ENCODE data around the gene ADAMTSL3. TPM values are rescaled to one million over a fixed set of nuclear protein-coding genes. Genes with fewer than 3 reads are reported as not detected.

Gene ADAMTSL3
- total RNA-seq, 2 donors from 2014 or later: not detected

GRCh38 chr15:83816124-83816883 lies 162.4 kb downstream of the ADAMTSL3 start:
- DNase-seq (ENCODE audit: low spot score in 2 of 2) (no peak), ATAC-seq (no peak)
- Mint-ChIP-seq H3K27ac (no peak overlapping the region), H3K9me3 (no peaks in the 10 kb centered on the region), H3K36me3 (no peaks in the 10 kb centered on the region)

GRCh38 chr15:83818591-83818990 lies 164.7 kb downstream of the ADAMTSL3 start:
- Mint-ChIP-seq H3K36me3 (peaks cover 4 to 5% of the 10 kb centered on the region in 2 donors), H3K9me3 (peaks cover 4% of the 10 kb centered on the region in 2 donors), H3K27ac (peak overlapping the region in 1 of 2 donors; percentile 78)
- DNase-seq (ENCODE audit: low spot score in 2 of 2) (no peak), ATAC-seq (no peak)

- DNase-seq (ENCODE audit: low spot score in 2 of 2) (no peak), ATAC-seq (no peak)
- H3K27ac Mint-ChIP-seq: no peak overlapping the region
- no peaks in the 10 kb centered on the region for H3K36me3 Mint-ChIP-seq
- H3K9me3 Mint-ChIP-seq: peaks cover 0 to 5% of the 10 kb centered on the region in 2 donors
These were observed 176.5 kb downstream of the ADAMTSL3 start for GRCh38 chr15:83830381-83830780.

- no peaks in the 10 kb centered on the region for H3K36me3 Mint-ChIP-seq
- H3K9me3 Mint-ChIP-seq: peaks cover 0 to 5% of the 10 kb centered on the region in 2 donors
- no peak overlapping the region for H3K27ac Mint-ChIP-seq
- DNase-seq (ENCODE audit: low spot score in 2 of 2) (no peak), ATAC-seq (no peak)
These were observed 179.6 kb downstream of the ADAMTSL3 start for GRCh38 chr15:83833569-83833968.

- Mint-ChIP-seq H3K9me3 (peaks cover 0 to 5% of the 10 kb centered on the region in 2 donors), H3K27ac (no peak overlapping the region), H3K36me3 (no peaks in the 10 kb centered on the region)
- DNase-seq (ENCODE audit: low spot score in 2 of 2) (no peak), ATAC-seq (no peak)
These were observed 181.6 kb downstream of the ADAMTSL3 start for GRCh38 chr15:83835479-83835878.

- Mint-ChIP-seq H3K36me3 (no peaks in the 10 kb centered on the region), H3K9me3 (peaks cover 0 to 5% of the 10 kb centered on the region in 2 donors), H3K27ac (no peak overlapping the region)
- ATAC-seq: no peak
- DNase-seq (ENCODE audit: low spot score in 2 of 2): no peak
These were observed 184.1 kb downstream of the ADAMTSL3 start for GRCh38 chr15:83837945-83838571.

- no peaks in the 10 kb centered on the region for H3K36me3 Mint-ChIP-seq
- H3K27ac Mint-ChIP-seq: no peak overlapping the region
- no peak for DNase-seq (ENCODE audit: low spot score in 2 of 2)
- ATAC-seq: no peak
- peaks cover 0 to 5% of the 10 kb centered on the region in 2 donors for H3K9me3 Mint-ChIP-seq
These were observed 184.8 kb downstream of the ADAMTSL3 start for GRCh38 chr15:83838763-83839162.

- no peak for DNase-seq (ENCODE audit: low spot score in 2 of 2)
- no peak overlapping the region for H3K27ac Mint-ChIP-seq
- ATAC-seq: no peak
- no peaks in the 10 kb centered on the region for H3K36me3 Mint-ChIP-seq
- peaks cover 0 to 5% of the 10 kb centered on the region in 2 donors for H3K9me3 Mint-ChIP-seq
These were observed 188.4 kb downstream of the ADAMTSL3 start for GRCh38 chr15:83842281-83842680.

- no peak for ATAC-seq
- DNase-seq (ENCODE audit: low spot score in 2 of 2): no peak
- H3K36me3 Mint-ChIP-seq: no peaks in the 10 kb centered on the region
These were observed 189.5 kb downstream of the ADAMTSL3 start for GRCh38 chr15:83843471-83843871.

GRCh38 chr15:83844742-83845141 lies 190.8 kb downstream of the ADAMTSL3 start:
- no peak for ATAC-seq
- H3K9me3 Mint-ChIP-seq: peaks cover 0 to 5% of the 10 kb centered on the region in 2 donors
- no peak overlapping the region for H3K27ac Mint-ChIP-seq
- no peaks in the 10 kb centered on the region for H3K36me3 Mint-ChIP-seq
- DNase-seq (ENCODE audit: low spot score in 2 of 2): no peak

More at GRCh38 chr15:83843471-83843871, 189.5 kb downstream of the ADAMTSL3 start:
- Mint-ChIP-seq H3K9me3 (peaks cover 0 to 5% of the 10 kb centered on the region in 2 donors), H3K27ac (no peak overlapping the region)

GRCh38 chr15:83845230-83845629 lies 191.3 kb downstream of the ADAMTSL3 start:
- H3K9me3 Mint-ChIP-seq: peaks cover 0 to 3% of the 10 kb centered on the region in 2 donors
- no peaks in the 10 kb centered on the region for H3K36me3 Mint-ChIP-seq
- ATAC-seq: no peak
- no peak overlapping the region for H3K27ac Mint-ChIP-seq
- DNase-seq (ENCODE audit: low spot score in 2 of 2): no peak

GRCh38 chr15:83846847-83847246 lies 192.9 kb downstream of the ADAMTSL3 start:
- ATAC-seq: no peak
- no peak overlapping the region for H3K27ac Mint-ChIP-seq
- no peak for DNase-seq (ENCODE audit: low spot score in 2 of 2)
- H3K36me3 Mint-ChIP-seq: no peaks in the 10 kb centered on the region
- no peaks in the 10 kb centered on the region for H3K9me3 Mint-ChIP-seq

GRCh38 chr15:83848315-83849050 lies 194.6 kb downstream of the ADAMTSL3 start:
- H3K27ac Mint-ChIP-seq: no peak overlapping the region
- H3K9me3 Mint-ChIP-seq: no peaks in the 10 kb centered on the region
- no peaks in the 10 kb centered on the region for H3K36me3 Mint-ChIP-seq
- no peak for ATAC-seq
- no peak for DNase-seq (ENCODE audit: low spot score in 2 of 2)

GRCh38 chr15:83850015-83850414 lies 196.1 kb downstream of the ADAMTSL3 start:
- Mint-ChIP-seq H3K27ac (no peak overlapping the region), H3K9me3 (no peaks in the 10 kb centered on the region), H3K36me3 (no peaks in the 10 kb centered on the region)
- no peak for ATAC-seq
- DNase-seq (ENCODE audit: low spot score in 2 of 2): no peak

GRCh38 chr15:83850501-83851245 lies 196.8 kb downstream of the ADAMTSL3 start:
- Mint-ChIP-seq H3K9me3 (no peaks in the 10 kb centered on the region), H3K27ac (no peak overlapping the region), H3K36me3 (no peaks in the 10 kb centered on the region)
- DNase-seq (ENCODE audit: low spot score in 2 of 2): no peak
- no peak for ATAC-seq

GRCh38 chr15:83853232-83853631 lies 199.3 kb downstream of the ADAMTSL3 start:
- Mint-ChIP-seq H3K27ac (no peak overlapping the region), H3K9me3 (no peaks in the 10 kb centered on the region), H3K36me3 (no peaks in the 10 kb centered on the region)
- ATAC-seq: no peak
- DNase-seq (ENCODE audit: low spot score in 2 of 2): no peak

GRCh38 chr15:83854321-83854720 lies 200.4 kb downstream of the ADAMTSL3 start:
- DNase-seq (ENCODE audit: low spot score in 2 of 2) (no peak), ATAC-seq (peak in 1 of 2 donors; percentile 47)
- H3K27ac Mint-ChIP-seq: no peak overlapping the region

More at GRCh38 chr15:83854321-83854720, 200.4 kb downstream of the ADAMTSL3 start:
- Mint-ChIP-seq H3K36me3 (no peaks in the 10 kb centered on the region), H3K9me3 (no peaks in the 10 kb centered on the region)
